ENCODE measurements around the gene REEP1. TPM values are rescaled to one million over a fixed set of nuclear protein-coding genes. Genes with fewer than 3 reads are reported as not detected.

Gene REEP1
- total and polyA plus RNA-seq, 2 donors (not counting 1 experiment from before 2014, with no cell fraction given), result not detected

DNA sequence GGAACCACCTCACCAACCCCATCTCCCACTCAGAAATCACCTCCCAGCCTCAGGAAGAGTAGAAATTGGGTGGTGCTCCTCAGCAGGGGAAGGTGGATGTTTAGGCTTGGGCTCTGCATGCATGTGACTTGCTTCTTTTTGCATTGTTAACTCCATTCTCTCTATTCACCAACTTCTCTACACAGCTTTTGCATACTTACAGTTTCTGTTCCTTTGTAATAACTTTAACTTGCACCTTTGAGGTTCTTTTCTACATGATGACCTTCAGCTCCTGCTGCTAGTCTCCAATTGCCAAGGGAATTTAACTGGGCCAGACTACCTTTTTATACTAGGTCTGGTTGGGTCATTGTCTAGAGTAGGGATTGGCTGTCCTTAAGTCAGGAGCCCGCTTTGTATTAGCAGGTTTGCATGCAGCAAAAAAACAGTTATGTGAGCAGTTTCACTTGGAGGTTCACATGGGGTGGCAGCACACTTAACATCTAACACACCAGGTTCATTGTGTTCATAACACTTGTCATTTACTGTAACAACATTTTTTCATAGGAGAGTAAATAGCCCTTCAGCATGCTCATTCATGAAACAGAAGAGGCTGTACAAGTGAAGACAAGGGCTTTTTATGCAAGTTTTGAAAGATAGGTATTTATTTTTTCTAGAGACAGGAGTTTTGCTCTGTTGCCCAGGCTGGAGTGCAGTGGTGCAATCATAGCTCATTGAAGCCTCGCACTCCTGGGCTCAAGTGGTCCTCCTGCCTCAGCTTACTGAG, 126.2 kb downstream of the REEP1 start:
- Histone ChIP-seq H3K4me3 (ENCODE audit: control extremely low read depth in 1 of 5, extremely low read depth in 1 of 5, insufficient read depth in 1 of 5, low read depth in 2 of 5, low read length in 4 of 5) (no peak overlapping the region), H4K20me1 (ENCODE audit: control insufficient read depth, insufficient read depth, low read length, poor library complexity, severe bottlenecking) (no peaks in the 10 kb centered on the region), H3K27me3 (replicated peaks in 1 of 4; ENCODE audit: control extremely low read depth in 1 of 4, control insufficient read depth in 3 of 4, insufficient read depth in 4 of 4, low read length in 3 of 4) (no peaks in the 10 kb centered on the region), H3K79me2 (ENCODE audit: control insufficient read depth, insufficient read depth, low read length) (no peaks in the 10 kb centered on the region), H3K9ac (ENCODE audit: low read length) (no peak overlapping the region), H3K27ac (ENCODE audit: low read length in 2 of 2) (peak overlapping the region in 1 of 2 donors; percentile 54), H3K4me2 (replicated peaks; ENCODE audit: low read depth, low read length, poor library complexity, severe bottlenecking) (no peak overlapping the region), H2AFZ (ENCODE audit: insufficient read depth, low read depth, low read length, poor library complexity, severe bottlenecking) (no peak overlapping the region), H3K4me1 (ENCODE audit: control insufficient read depth in 2 of 2, insufficient read depth in 2 of 2, low read length in 2 of 2) (peaks cover 6 to 10% of the 10 kb centered on the region in 2 donors), H3K36me3 (replicated peaks in 1 of 2; ENCODE audit: control extremely low read depth in 1 of 2, control insufficient read depth in 1 of 2, extremely low read depth in 1 of 2, insufficient read depth in 2 of 2, low read length in 1 of 2) (peaks cover 8 to 74% of the 10 kb centered on the region in 2 experiments), H3K9me3 (ENCODE audit: control extremely low read depth in 1 of 3, control insufficient read depth in 2 of 3, insufficient read depth in 1 of 3, low read length in 2 of 3) (no peaks in the 10 kb centered on the region)
- peaks cover 12% of the 10 kb centered on the region for H3K4me1 Mint-ChIP-seq
- ATAC-seq (ENCODE audit: low read depth) (no peak), DNase-seq (no peak)
- POLR2A ChIA-PET, result no interaction called here
- no peaks in the 10 kb centered on the region for H3K27me3 Mint-ChIP-seq
- WGBS (ENCODE audit: insufficient coverage), result no CpG with 5 or more reads among the region's 2 CpGs
- intact Hi-C loops (cut with micrococcal nuclease), result no loop called here
- CTCF ChIA-PET, result interaction anchor here (2.0 kb wide), 1 partner anchor 10 kb away, joined by 7 read pairs; no protein-coding TSS in a partner anchor
- peak overlapping the region; percentile 47 for H3K27ac Mint-ChIP-seq
- no peak overlapping the region for H3K4me3 Mint-ChIP-seq
- TF ChIP-seq, protein P1, sequence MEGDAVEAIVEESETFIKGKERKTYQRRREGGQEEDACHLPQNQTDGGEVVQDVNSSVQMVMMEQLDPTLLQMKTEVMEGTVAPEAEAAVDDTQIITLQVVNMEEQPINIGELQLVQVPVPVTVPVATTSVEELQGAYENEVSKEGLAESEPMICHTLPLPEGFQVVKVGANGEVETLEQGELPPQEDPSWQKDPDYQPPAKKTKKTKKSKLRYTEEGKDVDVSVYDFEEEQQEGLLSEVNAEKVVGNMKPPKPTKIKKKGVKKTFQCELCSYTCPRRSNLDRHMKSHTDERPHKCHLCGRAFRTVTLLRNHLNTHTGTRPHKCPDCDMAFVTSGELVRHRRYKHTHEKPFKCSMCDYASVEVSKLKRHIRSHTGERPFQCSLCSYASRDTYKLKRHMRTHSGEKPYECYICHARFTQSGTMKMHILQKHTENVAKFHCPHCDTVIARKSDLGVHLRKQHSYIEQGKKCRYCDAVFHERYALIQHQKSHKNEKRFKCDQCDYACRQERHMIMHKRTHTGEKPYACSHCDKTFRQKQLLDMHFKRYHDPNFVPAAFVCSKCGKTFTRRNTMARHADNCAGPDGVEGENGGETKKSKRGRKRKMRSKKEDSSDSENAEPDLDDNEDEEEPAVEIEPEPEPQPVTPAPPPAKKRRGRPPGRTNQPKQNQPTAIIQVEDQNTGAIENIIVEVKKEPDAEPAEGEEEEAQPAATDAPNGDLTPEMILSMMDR (IDR thresholded peaks at IDR 0.05), result no peak
- no peak for TF ChIP-seq EZH2 (IDR thresholded peaks at IDR 0.05; ENCODE audit: borderline replicate concordance, insufficient read depth, low read depth, low read length, poor library complexity, severe bottlenecking)
- no peaks in the 10 kb centered on the region for H3K9me3 Mint-ChIP-seq (ENCODE audit: insufficient read depth)

DNA sequence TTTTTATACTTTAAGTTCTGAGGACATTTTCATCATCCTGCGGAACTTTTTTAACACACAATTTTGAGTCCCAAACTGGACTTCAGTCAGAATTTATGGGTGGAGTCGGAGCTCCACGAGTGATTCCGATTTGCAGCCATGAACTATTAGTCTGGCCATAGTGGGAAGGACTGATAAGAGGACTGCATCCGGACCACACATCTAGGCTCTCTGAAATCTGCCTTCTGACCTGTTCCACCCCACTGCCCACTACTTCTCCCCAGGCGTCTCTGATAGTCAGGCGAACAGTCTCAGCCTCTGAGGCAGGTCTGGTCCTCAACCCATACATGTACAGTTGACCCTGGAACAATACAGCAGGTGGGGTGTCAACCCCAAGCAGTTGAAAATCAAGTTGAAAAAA, 133.0 kb downstream of the REEP1 start:
- intact Hi-C loops (cut with micrococcal nuclease), result no loop called here
- TF ChIP-seq, protein P1 (IDR thresholded peaks at IDR 0.05), result no peak
- TF ChIP-seq EZH2 (IDR thresholded peaks at IDR 0.05; ENCODE audit: borderline replicate concordance, insufficient read depth, low read depth, low read length, poor library complexity, severe bottlenecking), result no peak

More for the DNA sequence above, 133.0 kb downstream of the REEP1 start:
- H3K79me2 ChIP-seq (ENCODE audit: control insufficient read depth, insufficient read depth, low read length), result peaks cover 45% of the 10 kb centered on the region
- H3K27me3 ChIP-seq (replicated peaks in 1 of 4; ENCODE audit: control extremely low read depth in 1 of 4, control insufficient read depth in 3 of 4, insufficient read depth in 4 of 4, low read length in 3 of 4), result no peaks in the 10 kb centered on the region
- peaks cover 11 to 13% of the 10 kb centered on the region in 2 donors for H3K4me1 ChIP-seq (ENCODE audit: control insufficient read depth in 2 of 2, insufficient read depth in 2 of 2, low read length in 2 of 2)
- WGBS (ENCODE audit: insufficient coverage), result 88% methylated on average over 6 of the region's 7 CpGs
- no peak overlapping the region for H3K9ac ChIP-seq (ENCODE audit: low read length)
- peaks cover 0 to 31% of the 10 kb centered on the region in 2 experiments for H3K36me3 ChIP-seq (replicated peaks in 1 of 2; ENCODE audit: control extremely low read depth in 1 of 2, control insufficient read depth in 1 of 2, extremely low read depth in 1 of 2, insufficient read depth in 2 of 2, low read length in 1 of 2)
- DNase-seq, result no peak
- H3K4me2 ChIP-seq (replicated peaks; ENCODE audit: low read depth, low read length, poor library complexity, severe bottlenecking), result no peak overlapping the region
- H3K4me3 ChIP-seq (ENCODE audit: control extremely low read depth in 1 of 5, extremely low read depth in 1 of 5, insufficient read depth in 1 of 5, low read depth in 2 of 5, low read length in 4 of 5), result no peak overlapping the region
- no peaks in the 10 kb centered on the region for H3K9me3 ChIP-seq (ENCODE audit: control extremely low read depth in 1 of 3, control insufficient read depth in 2 of 3, insufficient read depth in 1 of 3, low read length in 2 of 3)
- Mint-ChIP-seq H3K27me3 (no peaks in the 10 kb centered on the region), H3K4me1 (peaks cover 22% of the 10 kb centered on the region), H3K9me3 (ENCODE audit: insufficient read depth) (no peaks in the 10 kb centered on the region), H3K27ac (no peak overlapping the region), H3K4me3 (no peak overlapping the region)
- H2AFZ ChIP-seq (ENCODE audit: insufficient read depth, low read depth, low read length, poor library complexity, severe bottlenecking), result no peak overlapping the region
- no peak overlapping the region for H3K27ac ChIP-seq (ENCODE audit: low read length in 2 of 2)
- no peak for ATAC-seq (ENCODE audit: low read depth)
- no peaks in the 10 kb centered on the region for H4K20me1 ChIP-seq (ENCODE audit: control insufficient read depth, insufficient read depth, low read length, poor library complexity, severe bottlenecking)
- ChIA-PET CTCF (interaction anchor here (1.7 to 2.0 kb wide), 2 partner anchors 12 to 17 kb away, joined by 6 to 10 read pairs; no protein-coding TSS in a partner anchor), POLR2A (interaction anchor here (0.7 kb wide), 1 partner anchor 471 kb away, joined by 3 read pairs; no protein-coding TSS in a partner anchor)

Measured in B cell (primary cell).